ENCODE results near the gene ISCA2. TPM values are rescaled to one million over a fixed set of nuclear protein-coding genes. Genes with fewer than 3 reads are reported as not detected.
A peak's percentile ranks its signal among the peaks of the same experiment; 100 is the strongest.

ISCA2 gene
- total RNA-seq, 1 experiment from 2014 or later = 37.5 TPM

GRCh38 chr14:74514471-74514941 is 20.9 kb downstream of the ISCA2 start:
- Histone ChIP-seq H3K23ac (ENCODE audit: insufficient read length, low read depth, low read length) (no peak overlapping the region), H3K14ac (ENCODE audit: insufficient read depth, low read length) (no peak overlapping the region), H4K8ac (replicated peaks; ENCODE audit: insufficient read length, low read depth, low read length) (no peak overlapping the region), H3K27me3 (ENCODE audit: insufficient read depth, low read length) (no peaks in the 10 kb centered on the region), H3K4me2 (ENCODE audit: insufficient read depth, insufficient read length, low read length) (no peak overlapping the region), H3K18ac (ENCODE audit: insufficient read length, low read depth, low read length) (no peak overlapping the region), H2BK15ac (ENCODE audit: low read depth, low read length) (no peak overlapping the region), H3T11ph (ENCODE audit: low read length) (no peak overlapping the region), H3K9ac (ENCODE audit: extremely low read depth, insufficient read length, low read length) (no peak overlapping the region), H2BK5ac (ENCODE audit: insufficient read length, low read length) (no peak overlapping the region), H2BK12ac (ENCODE audit: insufficient read length, low read depth, low read length) (no peak overlapping the region), H3K4ac (ENCODE audit: low read depth, low read length) (no peak overlapping the region), H2BK120ac (ENCODE audit: low read depth, low read length, poor library complexity, severe bottlenecking) (no peak overlapping the region), H3K56ac (ENCODE audit: insufficient read length, low read depth, low read length) (no peak overlapping the region), H2BK20ac (ENCODE audit: low read depth, low read length, poor library complexity, severe bottlenecking) (no peak overlapping the region), H3K9me3 (ENCODE audit: control insufficient read depth, low read depth, low read length) (no peaks in the 10 kb centered on the region), H3K23me2 (ENCODE audit: insufficient read length, low read depth, low read length, poor library complexity, severe bottlenecking) (no peaks in the 10 kb centered on the region), H3K27ac (ENCODE audit: insufficient read length, low read depth, low read length) (no peak overlapping the region), H4K5ac (ENCODE audit: insufficient read length, low read depth, low read length) (no peak overlapping the region), H2AK5ac (ENCODE audit: insufficient read length, low read length) (no peak overlapping the region), H4K20me1 (ENCODE audit: control insufficient read depth, insufficient read depth, insufficient read length) (no peaks in the 10 kb centered on the region), H4K91ac (ENCODE audit: insufficient read length, low read depth, low read length) (no peak overlapping the region), H3K4me1 (ENCODE audit: insufficient read depth, low read length) (peaks cover 5% of the 10 kb centered on the region; the same call in 1 of the 2 replicates), H2AFZ (ENCODE audit: low read length) (no peak overlapping the region), H3K79me1 (ENCODE audit: insufficient read depth, low read depth, low read length, poor library complexity, severe bottlenecking) (no peaks in the 10 kb centered on the region), H3K79me2 (ENCODE audit: insufficient read depth, low read length) (no peaks in the 10 kb centered on the region)
- H3K27me3 Mint-ChIP-seq (ENCODE audit: low read depth) = peaks cover 7% of the 10 kb centered on the region
- DNase-seq = no peak
- no peak overlapping the region for H3K4me3 Mint-ChIP-seq
- H3K36me3 Mint-ChIP-seq (ENCODE audit: insufficient read depth in 1 of 3, low read depth in 3 of 3) = no peaks in the 10 kb centered on the region
- no CpG with 5 or more reads among the region's 13 CpGs for WGBS (ENCODE audit: extremely low coverage, insufficient read length, low lambda C conversion rate)
- H3K9me3 Mint-ChIP-seq = no peaks in the 10 kb centered on the region
- no peak for TF ChIP-seq CTCF (conservative IDR thresholded peaks at IDR 0.05)
- peak overlapping the region in 1 of 3 experiments; percentile 60; a peak in 2 of 7 replicates for H3K27ac Mint-ChIP-seq
- peaks cover 38 to 40% of the 10 kb centered on the region in 2 experiments for H3K4me1 Mint-ChIP-seq
